GM13977 (cell line): ENCODE measurements around the gene LTBP1.

ENCODE experiments used
- DNase-seq: peaks from one replicate; pipeline ENCODE4 v3.0.0; 2012; ENCODE audit warnings: low spot score
- in situ Hi-C: fragments of 300-500 bp; cut with MboI; formaldehyde crosslinking; loops from one replicate; pipeline ENCODE4 v1.12.0; 2022; ENCODE audit warnings: low sequenced_read_pairs, low pct_unique_long_range_greater_than_20kb, mixed read lengths, inconsistent platforms; ENCODE audit not compliant: unreplicated experiment
- TF ChIP-seq, protein P1 (sequence below): IDR thresholded peaks from 2 replicates; pipeline ENCODE4 v1.5.1; 2012; ENCODE audit warnings: mild to moderate bottlenecking, control low read depth; ENCODE audit not compliant: insufficient read depth; ENCODE audit errors: extremely low read depth, missing control alignments

LTBP1 gene, protein sequence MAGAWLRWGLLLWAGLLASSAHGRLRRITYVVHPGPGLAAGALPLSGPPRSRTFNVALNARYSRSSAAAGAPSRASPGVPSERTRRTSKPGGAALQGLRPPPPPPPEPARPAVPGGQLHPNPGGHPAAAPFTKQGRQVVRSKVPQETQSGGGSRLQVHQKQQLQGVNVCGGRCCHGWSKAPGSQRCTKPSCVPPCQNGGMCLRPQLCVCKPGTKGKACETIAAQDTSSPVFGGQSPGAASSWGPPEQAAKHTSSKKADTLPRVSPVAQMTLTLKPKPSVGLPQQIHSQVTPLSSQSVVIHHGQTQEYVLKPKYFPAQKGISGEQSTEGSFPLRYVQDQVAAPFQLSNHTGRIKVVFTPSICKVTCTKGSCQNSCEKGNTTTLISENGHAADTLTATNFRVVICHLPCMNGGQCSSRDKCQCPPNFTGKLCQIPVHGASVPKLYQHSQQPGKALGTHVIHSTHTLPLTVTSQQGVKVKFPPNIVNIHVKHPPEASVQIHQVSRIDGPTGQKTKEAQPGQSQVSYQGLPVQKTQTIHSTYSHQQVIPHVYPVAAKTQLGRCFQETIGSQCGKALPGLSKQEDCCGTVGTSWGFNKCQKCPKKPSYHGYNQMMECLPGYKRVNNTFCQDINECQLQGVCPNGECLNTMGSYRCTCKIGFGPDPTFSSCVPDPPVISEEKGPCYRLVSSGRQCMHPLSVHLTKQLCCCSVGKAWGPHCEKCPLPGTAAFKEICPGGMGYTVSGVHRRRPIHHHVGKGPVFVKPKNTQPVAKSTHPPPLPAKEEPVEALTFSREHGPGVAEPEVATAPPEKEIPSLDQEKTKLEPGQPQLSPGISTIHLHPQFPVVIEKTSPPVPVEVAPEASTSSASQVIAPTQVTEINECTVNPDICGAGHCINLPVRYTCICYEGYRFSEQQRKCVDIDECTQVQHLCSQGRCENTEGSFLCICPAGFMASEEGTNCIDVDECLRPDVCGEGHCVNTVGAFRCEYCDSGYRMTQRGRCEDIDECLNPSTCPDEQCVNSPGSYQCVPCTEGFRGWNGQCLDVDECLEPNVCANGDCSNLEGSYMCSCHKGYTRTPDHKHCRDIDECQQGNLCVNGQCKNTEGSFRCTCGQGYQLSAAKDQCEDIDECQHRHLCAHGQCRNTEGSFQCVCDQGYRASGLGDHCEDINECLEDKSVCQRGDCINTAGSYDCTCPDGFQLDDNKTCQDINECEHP (N-terminal part only)

DNA sequence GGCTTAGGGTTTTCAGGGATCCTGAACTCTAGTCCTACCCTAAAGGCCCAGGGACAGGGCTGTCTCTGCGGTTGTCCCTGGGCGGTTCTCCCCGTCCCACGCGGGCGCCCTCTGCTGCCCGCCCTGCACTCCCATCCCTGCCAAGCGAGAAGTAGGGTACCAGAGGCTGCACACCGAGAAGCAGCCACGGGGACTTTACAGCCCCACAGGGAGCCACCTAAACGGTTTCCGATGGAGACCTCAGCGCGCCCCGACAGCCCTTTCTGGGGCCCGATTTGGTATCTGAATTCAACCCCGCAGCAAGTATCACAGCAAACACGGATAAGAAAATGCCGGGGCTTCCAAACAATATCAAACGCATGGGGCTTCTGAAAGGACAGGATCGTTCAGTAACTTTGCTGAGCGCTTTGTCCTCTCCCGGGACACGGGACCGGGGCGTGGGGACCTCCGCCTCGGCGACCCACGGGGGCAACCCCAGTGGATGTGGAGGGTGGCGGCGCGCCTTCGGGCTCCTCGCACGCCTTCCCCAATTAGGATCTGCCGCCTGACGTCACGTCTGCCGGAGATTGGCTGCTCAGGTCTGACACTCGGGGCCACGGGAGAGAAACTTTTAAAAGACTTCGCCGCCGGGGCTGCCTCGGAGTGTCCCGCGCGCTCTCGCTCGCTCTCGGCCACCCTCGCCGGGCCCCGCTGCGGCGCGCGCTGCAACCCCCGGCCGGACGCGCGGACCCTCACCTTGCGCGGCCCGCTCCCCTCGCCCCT is at the start of gene LTBP1:
LTBP1 (plus strand) TSS at position 640 of the 762 bp plus-strand sequence. CDS start 372 bp downstream, outside the sequence.
- DNase-seq: peak; percentile 79
- TF ChIP-seq, protein P1, sequence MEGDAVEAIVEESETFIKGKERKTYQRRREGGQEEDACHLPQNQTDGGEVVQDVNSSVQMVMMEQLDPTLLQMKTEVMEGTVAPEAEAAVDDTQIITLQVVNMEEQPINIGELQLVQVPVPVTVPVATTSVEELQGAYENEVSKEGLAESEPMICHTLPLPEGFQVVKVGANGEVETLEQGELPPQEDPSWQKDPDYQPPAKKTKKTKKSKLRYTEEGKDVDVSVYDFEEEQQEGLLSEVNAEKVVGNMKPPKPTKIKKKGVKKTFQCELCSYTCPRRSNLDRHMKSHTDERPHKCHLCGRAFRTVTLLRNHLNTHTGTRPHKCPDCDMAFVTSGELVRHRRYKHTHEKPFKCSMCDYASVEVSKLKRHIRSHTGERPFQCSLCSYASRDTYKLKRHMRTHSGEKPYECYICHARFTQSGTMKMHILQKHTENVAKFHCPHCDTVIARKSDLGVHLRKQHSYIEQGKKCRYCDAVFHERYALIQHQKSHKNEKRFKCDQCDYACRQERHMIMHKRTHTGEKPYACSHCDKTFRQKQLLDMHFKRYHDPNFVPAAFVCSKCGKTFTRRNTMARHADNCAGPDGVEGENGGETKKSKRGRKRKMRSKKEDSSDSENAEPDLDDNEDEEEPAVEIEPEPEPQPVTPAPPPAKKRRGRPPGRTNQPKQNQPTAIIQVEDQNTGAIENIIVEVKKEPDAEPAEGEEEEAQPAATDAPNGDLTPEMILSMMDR: peak; percentile 91
- in situ Hi-C loops: loop anchor here (10.0 kb wide), 1 partner anchor 162 kb away; no protein-coding TSS in a partner anchor

DNA sequence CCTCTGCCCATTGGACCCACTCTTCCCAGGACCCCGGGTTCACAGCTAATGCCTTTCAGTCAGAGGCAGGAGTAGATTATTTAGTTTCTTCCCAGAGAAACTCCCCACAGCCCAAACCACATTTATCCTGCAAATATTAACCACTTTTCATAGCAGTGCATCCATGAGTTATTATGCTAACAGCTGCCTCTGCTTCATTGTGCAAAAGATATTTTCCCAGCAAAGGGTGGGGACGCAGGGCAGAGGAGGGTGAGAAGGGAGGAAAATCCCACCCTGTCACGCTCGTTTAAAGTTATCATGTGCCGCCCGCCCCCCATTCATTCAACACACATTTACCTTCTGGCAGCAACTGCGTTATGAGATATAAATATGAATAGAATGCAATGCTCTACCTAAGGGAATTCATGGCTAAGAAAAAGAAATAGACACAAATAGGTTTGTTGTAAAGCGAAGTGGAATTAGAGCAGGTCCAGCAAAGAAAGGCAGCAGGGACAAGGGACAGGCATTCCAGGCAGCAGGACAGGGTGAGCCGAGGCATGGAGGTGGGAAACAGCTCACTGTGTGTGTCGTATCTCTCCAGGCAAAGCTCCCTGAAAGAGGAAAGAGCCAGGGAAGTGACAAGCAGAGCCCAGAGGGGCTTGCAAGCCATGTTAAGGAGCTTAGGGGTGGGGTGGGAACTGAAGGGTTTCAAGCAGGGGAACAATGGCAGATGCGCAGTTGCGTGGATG is 46.3 kb upstream of the LTBP1 start:
- no peak for DNase-seq
- TF ChIP-seq, protein P1: no peak
- in situ Hi-C loops: no loop called here

DNA sequence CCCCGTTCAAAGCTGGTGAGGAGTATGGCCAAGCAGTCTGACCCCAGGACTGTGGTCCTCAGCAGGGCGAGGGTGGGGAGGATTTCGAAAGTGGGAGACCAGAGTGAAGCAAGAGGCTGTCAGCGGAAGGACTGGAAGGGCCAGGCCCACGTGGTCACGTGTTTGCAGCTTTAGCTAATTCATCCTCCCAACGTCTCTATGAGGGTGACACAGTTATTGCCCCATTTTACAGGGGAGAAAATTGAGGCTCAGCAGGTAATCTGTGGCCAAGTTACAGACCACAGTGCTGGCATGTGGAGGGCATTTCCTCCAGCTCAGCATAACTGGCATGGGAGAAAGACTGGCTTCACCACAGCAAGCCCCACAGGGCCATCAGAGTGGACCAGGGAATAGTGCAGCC is 45.4 kb upstream of the LTBP1 start:
- in situ Hi-C loops: no loop called here
- DNase-seq: no peak
- TF ChIP-seq, protein P1: no peak

DNA sequence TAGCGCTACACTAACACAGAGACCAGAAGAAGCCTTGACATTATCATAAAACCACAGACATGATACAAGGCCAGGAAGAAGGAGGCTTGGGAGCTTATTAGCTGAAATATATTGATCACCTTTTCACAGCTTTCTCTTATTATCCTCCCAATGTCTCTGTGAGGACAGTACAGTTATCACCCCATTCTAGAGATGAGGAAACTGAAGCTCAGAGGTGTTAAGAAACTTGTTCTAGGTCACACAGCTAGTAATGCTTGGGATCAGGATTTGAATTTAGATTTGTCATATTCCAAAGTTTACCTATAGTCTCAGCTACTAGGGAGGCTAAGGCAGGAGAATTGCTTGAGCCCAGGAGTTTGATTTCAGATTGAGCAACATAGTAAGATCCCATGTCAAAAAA is 44.6 kb upstream of the LTBP1 start:
- DNase-seq: no peak
- in situ Hi-C loops: no loop called here
- TF ChIP-seq, protein P1: no peak

DNA sequence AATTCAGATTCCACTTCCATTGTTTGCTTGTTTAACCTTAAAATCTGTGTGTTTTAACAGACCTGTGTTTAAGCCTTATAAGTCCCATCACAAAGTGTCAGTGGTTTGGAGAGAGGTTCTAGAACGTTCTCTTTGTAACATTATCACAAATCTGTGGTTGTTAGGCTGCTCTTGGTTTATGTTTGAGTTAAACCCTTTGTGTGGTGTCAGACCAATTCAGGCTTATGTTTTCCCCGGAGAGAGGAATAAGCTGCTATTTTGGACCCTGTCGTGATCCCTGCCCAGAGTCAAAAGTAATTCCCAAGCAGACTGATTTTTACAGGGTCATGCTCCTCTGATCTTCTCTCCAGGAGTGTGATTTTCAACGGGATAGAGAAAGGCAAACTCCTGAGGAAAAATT is 43.8 kb upstream of the LTBP1 start:
- TF ChIP-seq, protein P1: no peak
- in situ Hi-C loops: no loop called here
- no peak for DNase-seq
